ENCODE data around the gene TLR1.
"Not testable (repeated sequence)": the region's sequence is repeated elsewhere in the genome, so short reads cannot be mapped to it uniquely, and the experiment has no call there.

The TLR1 gene

DNA sequence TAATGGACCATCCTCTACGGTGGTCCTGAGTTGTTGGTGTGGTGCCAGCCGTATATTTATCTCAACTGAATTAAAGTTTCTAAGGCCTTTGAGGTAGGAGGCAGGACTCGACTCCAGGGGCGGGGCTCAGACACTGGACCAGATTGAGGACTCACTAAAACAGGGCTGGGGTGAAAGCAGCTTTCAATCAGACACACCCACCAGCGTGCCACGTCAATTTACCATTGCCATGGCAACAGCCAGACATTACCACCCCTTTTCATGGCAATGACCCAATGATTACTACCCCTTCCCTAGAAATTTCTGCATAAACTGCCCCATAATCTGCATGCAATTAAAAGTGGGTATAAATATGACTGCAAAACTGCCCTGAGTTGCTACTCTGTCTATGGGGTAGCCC is 6.7 kb upstream of the TLR1 start:
- H3K9me3 ChIP-seq (ENCODE audit: insufficient read depth, low read length, severe bottlenecking): no peaks in the 10 kb centered on the region
- H3K4me2 ChIP-seq (ENCODE audit: insufficient read depth, low read length): no peak overlapping the region
- H3K4me1 ChIP-seq (ENCODE audit: insufficient read depth, low read length): no peaks in the 10 kb centered on the region
- no peaks in the 10 kb centered on the region for H3K36me3 ChIP-seq (ENCODE audit: insufficient read depth, low read length)
- DNase-seq (no peak), ATAC-seq (ENCODE audit: insufficient read depth, low read depth) (no peak)
- H3K4me3 ChIP-seq (ENCODE audit: low read depth in 1 of 2, low read length in 2 of 2): no peak overlapping the region
- H4K20me1 ChIP-seq (ENCODE audit: insufficient read depth, low read length): no peaks in the 10 kb centered on the region
- no peaks in the 10 kb centered on the region for H3K27me3 ChIP-seq (ENCODE audit: insufficient read depth, low read length, poor library complexity)
- TF ChIP-seq EZH2 (IDR thresholded peaks at IDR 0.05; ENCODE audit: borderline replicate concordance, low read depth, low read length, severe bottlenecking) (no peak), CTCF (IDR thresholded peaks at IDR 0.05; ENCODE audit: borderline replicate concordance, extremely low read depth, low read length, poor library complexity, severe bottlenecking) (no peak)
- H3K9ac ChIP-seq (ENCODE audit: low read depth, low read length): no peak overlapping the region
- H2AFZ ChIP-seq (ENCODE audit: low read depth, low read length): no peak overlapping the region
- H3K27ac ChIP-seq (ENCODE audit: low read length): no peak overlapping the region
- H3K79me2 ChIP-seq (ENCODE audit: insufficient read depth, low read length): no peaks in the 10 kb centered on the region

- H3K36me3 ChIP-seq (ENCODE audit: insufficient read depth, low read length); H3K4me1 ChIP-seq (ENCODE audit: insufficient read depth, low read length); H3K4me3 ChIP-seq (ENCODE audit: low read depth in 1 of 2, low read length in 2 of 2); H3K9me3 ChIP-seq (ENCODE audit: insufficient read depth, low read length, severe bottlenecking); ATAC-seq (ENCODE audit: insufficient read depth, low read depth); DNase-seq; H3K79me2 ChIP-seq (ENCODE audit: insufficient read depth, low read length); H2AFZ ChIP-seq (ENCODE audit: low read depth, low read length); H3K27ac ChIP-seq (ENCODE audit: low read length); H3K27me3 ChIP-seq (ENCODE audit: insufficient read depth, low read length, poor library complexity); H3K4me2 ChIP-seq (ENCODE audit: insufficient read depth, low read length); H4K20me1 ChIP-seq (ENCODE audit: insufficient read depth, low read length); H3K9ac ChIP-seq (ENCODE audit: low read depth, low read length): not testable (repeated sequence)
These were observed 2.9 kb upstream of the TLR1 start for GRCh38 chr4:38807462-38807861.

GRCh38 chr4:38806251-38806650 is 1.7 kb upstream of the TLR1 start:
- not testable (repeated sequence) for H3K27ac ChIP-seq (ENCODE audit: low read length); H3K4me1 ChIP-seq (ENCODE audit: insufficient read depth, low read length); H3K4me2 ChIP-seq (ENCODE audit: insufficient read depth, low read length); ATAC-seq (ENCODE audit: insufficient read depth, low read depth); H3K79me2 ChIP-seq (ENCODE audit: insufficient read depth, low read length); DNase-seq; H3K4me3 ChIP-seq (ENCODE audit: low read depth in 1 of 2, low read length in 2 of 2); H3K27me3 ChIP-seq (ENCODE audit: insufficient read depth, low read length, poor library complexity); H3K9ac ChIP-seq (ENCODE audit: low read depth, low read length); H3K36me3 ChIP-seq (ENCODE audit: insufficient read depth, low read length); H4K20me1 ChIP-seq (ENCODE audit: insufficient read depth, low read length); H2AFZ ChIP-seq (ENCODE audit: low read depth, low read length)
- peaks cover 13% of the 10 kb centered on the region for H3K9me3 ChIP-seq (ENCODE audit: insufficient read depth, low read length, severe bottlenecking)

DNA sequence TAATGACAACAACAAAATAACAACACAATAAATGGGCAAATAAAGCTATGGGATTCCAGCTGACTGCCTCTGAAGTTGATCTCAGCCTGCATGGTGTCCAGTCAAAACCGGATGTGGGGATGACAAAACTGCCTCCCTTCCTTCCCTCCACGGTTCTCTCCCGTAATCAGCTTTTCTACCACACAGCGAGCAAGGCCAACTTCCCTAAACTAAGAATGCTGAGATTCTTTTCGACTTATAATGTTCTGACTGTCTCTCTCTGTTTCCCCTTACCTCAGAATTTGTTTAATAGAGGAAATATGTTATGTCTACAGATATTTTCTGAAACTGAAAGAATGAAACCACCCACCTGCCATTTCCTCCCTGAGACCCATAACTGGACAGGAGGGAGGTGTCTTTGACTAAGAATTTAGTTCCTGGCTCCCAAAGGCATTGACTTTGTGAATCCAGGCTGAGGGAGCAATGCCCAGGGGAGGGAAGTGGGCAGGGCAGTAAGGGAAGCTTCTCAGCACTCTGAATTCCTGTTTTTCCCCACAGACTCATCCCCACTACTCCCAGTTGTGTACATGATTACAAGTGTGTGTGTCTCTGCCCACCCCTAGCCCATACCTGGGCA is 1.0 kb upstream of the TLR1 start:
- Histone ChIP-seq H3K36me3 (ENCODE audit: insufficient read depth, low read length) (no peaks in the 10 kb centered on the region), H3K4me2 (ENCODE audit: insufficient read depth, low read length) (no peak overlapping the region), H3K4me1 (ENCODE audit: insufficient read depth, low read length) (no peaks in the 10 kb centered on the region), H3K4me3 (ENCODE audit: low read depth in 1 of 2, low read length in 2 of 2) (no peak overlapping the region), H3K27me3 (ENCODE audit: insufficient read depth, low read length, poor library complexity) (no peaks in the 10 kb centered on the region), H4K20me1 (ENCODE audit: insufficient read depth, low read length) (no peaks in the 10 kb centered on the region), H2AFZ (ENCODE audit: low read depth, low read length) (no peak overlapping the region), H3K9ac (ENCODE audit: low read depth, low read length) (no peak overlapping the region), H3K9me3 (ENCODE audit: insufficient read depth, low read length, severe bottlenecking) (peaks cover 13% of the 10 kb centered on the region), H3K79me2 (ENCODE audit: insufficient read depth, low read length) (no peaks in the 10 kb centered on the region), H3K27ac (ENCODE audit: low read length) (no peak overlapping the region)
- TF ChIP-seq EZH2 (IDR thresholded peaks at IDR 0.05; ENCODE audit: borderline replicate concordance, low read depth, low read length, severe bottlenecking) (no peak), CTCF (IDR thresholded peaks at IDR 0.05; ENCODE audit: borderline replicate concordance, extremely low read depth, low read length, poor library complexity, severe bottlenecking) (no peak)
- no peak for ATAC-seq (ENCODE audit: insufficient read depth, low read depth)
- no peak for DNase-seq

All from DND-41 (cell line).